CD14-positive monocyte (primary cell): ENCODE results near the gene PCP4L1. TPM values are rescaled to one million over a fixed set of nuclear protein-coding genes. Genes with fewer than 3 reads are reported as not detected.

Experiments
- DNase-seq, 3 donors: peaks; one replicate each; pipeline ENCODE4 v3.0.0-alpha.2; 2011 to 2022
- H2AFZ ChIP-seq: 2 replicates; pipeline ENCODE4 v1.6.0; 2012; ENCODE audit warnings: mild to moderate bottlenecking, low read depth, low read length, inconsistent platforms; ENCODE audit not compliant: insufficient read depth, poor library complexity, severe bottlenecking
- H3K27ac ChIP-seq, 2 donors: 1 replicate in 1 of 2; 2 replicates in 1 of 2; pipeline ENCODE4 v1.5.1; 2012 to 2013; ENCODE audit warnings: low read length in 2 of 2, control low read depth in 1 of 2, inconsistent platforms in 1 of 2, low read depth in 1 of 2, mild to moderate bottlenecking in 1 of 2
- H3K27me3 ChIP-seq, 2 donors: one replicate each; pipeline versions ENCODE4 v1.6.0 to v1.6.1; 2011 to 2013; ENCODE audit warnings: low read length in 2 of 2; ENCODE audit not compliant: control insufficient read depth in 2 of 2, insufficient read depth in 2 of 2
- H3K36me3 ChIP-seq, 2 donors: replicated peaks in 1 of 2; 1 replicate in 1 of 2; 2 replicates in 1 of 2; pipeline versions ENCODE4 v1.5.1 to v1.6.1; 2012 to 2013; ENCODE audit warnings: low read length in 2 of 2, control low read depth in 1 of 2, inconsistent platforms in 1 of 2, mild to moderate bottlenecking in 1 of 2; ENCODE audit not compliant: insufficient read depth in 2 of 2, control insufficient read depth in 1 of 2
- H3K4me1 ChIP-seq, 2 donors: 1 replicate in 1 of 2; 2 replicates in 1 of 2; pipeline versions ENCODE4 v1.5.1 to v1.6.1; 2012 to 2013; ENCODE audit warnings: low read length in 2 of 2, control low read depth in 1 of 2, inconsistent platforms in 1 of 2, mild to moderate bottlenecking in 1 of 2, moderate library complexity in 1 of 2; ENCODE audit not compliant: insufficient read depth in 2 of 2, control insufficient read depth in 1 of 2
- H3K4me2 ChIP-seq: replicated peaks from 2 replicates; pipeline ENCODE3; 2012; ENCODE audit warnings: low read length, moderate library complexity, mild to moderate bottlenecking; ENCODE audit not compliant: poor library complexity, severe bottlenecking; ENCODE audit errors: extremely low read depth
- H3K4me3 ChIP-seq, 3 experiments: fragments of 200-600 bp in 1 of 3; sonication (generic) in 1 of 3; replicated peaks in 1 of 3; 1 replicate in 2 of 3; 2 replicates in 1 of 3; pipeline ENCODE4 v1.5.1; 2011 to 2013; ENCODE audit warnings: low read length in 3 of 3, mild to moderate bottlenecking in 3 of 3, control low read depth in 2 of 3, low read depth in 2 of 3, inconsistent platforms in 1 of 3, moderate library complexity in 1 of 3
- H3K79me2 ChIP-seq: 2 replicates; pipeline ENCODE4 v1.6.0; 2012; ENCODE audit warnings: mild to moderate bottlenecking, control low read depth, inconsistent platforms, low read length, moderate library complexity; ENCODE audit not compliant: insufficient read depth
- H3K9ac ChIP-seq: 2 replicates; pipeline ENCODE4 v1.6.0; 2017; ENCODE audit warnings: low read length, mild to moderate bottlenecking; ENCODE audit not compliant: insufficient read depth, poor library complexity, severe bottlenecking
- H3K9me3 ChIP-seq, 2 donors: replicated peaks in 1 of 2; 1 replicate in 1 of 2; 2 replicates in 1 of 2; pipeline versions ENCODE4 v1.5.1 to v1.6.1; 2012 to 2013; ENCODE audit warnings: low read length in 2 of 2, control low read depth in 1 of 2; ENCODE audit not compliant: control insufficient read depth in 1 of 2, insufficient read depth in 1 of 2
- H4K20me1 ChIP-seq: 2 replicates; pipeline ENCODE4 v1.6.0; 2012; ENCODE audit warnings: mild to moderate bottlenecking, low read length, control low read depth, moderate library complexity; ENCODE audit not compliant: insufficient read depth
- H3K27ac Mint-ChIP-seq, 7 donors: one replicate each; pipeline ENCODE4 v1.8.0; 2020; ENCODE audit warnings: mild to moderate bottlenecking in 7 of 7, mixed read lengths in 7 of 7, moderate library complexity in 6 of 7, inconsistent platforms in 2 of 7
- H3K27me3 Mint-ChIP-seq, 3 donors: one replicate each; pipeline ENCODE4 v1.8.0; 2021 to 2022; ENCODE audit warnings: low read depth in 3 of 3, mild to moderate bottlenecking in 3 of 3, mixed read lengths in 3 of 3, moderate library complexity in 3 of 3, inconsistent platforms in 1 of 3
- H3K36me3 Mint-ChIP-seq, 2 donors: one replicate each; pipeline ENCODE4 v1.8.0; 2020; ENCODE audit warnings: mixed read lengths in 2 of 2, inconsistent platforms in 1 of 2, mild to moderate bottlenecking in 1 of 2
- H3K4me1 Mint-ChIP-seq: one replicate; pipeline ENCODE4 v1.8.0; 2020; ENCODE audit warnings: mild to moderate bottlenecking, mixed read lengths
- H3K4me3 Mint-ChIP-seq, 2 donors: one replicate each; pipeline ENCODE4 v1.8.0; 2020; ENCODE audit warnings: mild to moderate bottlenecking in 2 of 2, mixed read lengths in 2 of 2, moderate library complexity in 1 of 2
- H3K9me3 Mint-ChIP-seq, 7 donors: one replicate each; pipeline ENCODE4 v1.8.0; 2020 to 2022; ENCODE audit warnings: mixed read lengths in 7 of 7, mild to moderate bottlenecking in 6 of 7, moderate library complexity in 6 of 7, inconsistent platforms in 2 of 7
- CTCF ChIP-seq: fragments of 200-600 bp; IDR thresholded peaks from one replicate; pipeline ENCODE4 v1.8.0; 2022; ENCODE audit warnings: antibody characterized with exemption, mild to moderate bottlenecking
- WGBS: methylation state at CpG from one replicate; pipeline ENCODE4 v1.1.5; 2013; ENCODE audit warnings: missing lambda C conversion rate; ENCODE audit not compliant: insufficient coverage; 5-methylcytosine and 5-hydroxymethylcytosine counted together
- intact Hi-C, 2 donors: fragments of 100-400 bp; cut with micrococcal nuclease; formaldehyde crosslinking; loops; one replicate each; pipeline versions ENCODE4 v1.15.0 to v1.15.1; 2023
- polyA plus RNA-seq, 3 donors: library from polyadenylated mRNA; depleted of rRNA in 1 of 3; unstranded in 2 of 3; stranded (reverse) in 1 of 3; fragments of 300-500 nt in 2 of 3; fragments of >200 nt in 1 of 3; fragmentation: Illumina TruSeq in 2 of 3; gene quantifications; 1 replicate in 2 of 3; 2 replicates in 1 of 3; pipeline ENCODE4 v1.2.3, GENCODE V29; 2012 to 2021

The PCP4L1 gene
- polyA plus RNA-seq, 3 donors, result not detected

DNA sequence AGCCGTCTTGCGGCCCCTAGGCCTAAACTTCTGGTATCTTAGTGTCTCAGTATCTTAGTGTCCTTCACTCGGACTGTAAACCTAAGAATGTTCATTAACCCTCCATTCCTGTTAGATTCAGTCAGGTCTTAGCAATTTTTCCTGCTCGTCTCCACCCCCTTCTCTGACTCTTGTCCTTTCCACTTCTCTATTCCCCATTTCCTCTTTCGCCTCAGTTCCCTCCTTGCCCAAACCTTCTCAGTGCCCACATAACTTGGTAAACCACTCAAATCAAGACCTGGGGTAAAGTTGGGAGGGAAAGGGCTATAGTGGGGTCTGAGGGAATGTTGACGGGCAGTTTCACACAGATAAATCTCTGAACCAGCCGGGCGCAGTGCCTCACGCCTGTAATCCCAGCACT, 44.2 kb upstream of the PCP4L1 start:
- Histone ChIP-seq H3K4me2 (peak overlapping the region; percentile 100), H3K27me3 (no peaks in the 10 kb centered on the region), H3K9ac (peak overlapping the region; percentile 97), H3K4me3 (peak overlapping the region; percentile 91 to 98 (median 96)), H3K27ac (peak overlapping the region; percentile 98 to 100), H4K20me1 (peaks cover 30% of the 10 kb centered on the region), H2AFZ (no peak overlapping the region), H3K9me3 (no peaks in the 10 kb centered on the region), H3K36me3 (peaks cover 57 to 61% of the 10 kb centered on the region in 2 donors), H3K4me1 (peaks cover 48 to 57% of the 10 kb centered on the region in 2 donors), H3K79me2 (peaks cover 84% of the 10 kb centered on the region)
- H3K9me3 Mint-ChIP-seq, result no peaks in the 10 kb centered on the region
- WGBS, result 19% methylated on average over 4 of the region's 9 CpGs
- peaks cover 72 to 74% of the 10 kb centered on the region in 2 donors for H3K36me3 Mint-ChIP-seq
- peak overlapping the region; percentile 98 to 100 (median 100) for H3K27ac Mint-ChIP-seq
- TF ChIP-seq CTCF, result no peak
- intact Hi-C loops, result loop anchor here in 1 of 2 donors (5.0 kb wide), 1 partner anchor 78 kb away; no protein-coding TSS in a partner anchor
- peak; percentile 72 to 80 (median 79) for DNase-seq
- H3K4me3 Mint-ChIP-seq, result peak overlapping the region; percentile 99 to 100
- peaks cover 56% of the 10 kb centered on the region for H3K4me1 Mint-ChIP-seq
- peaks cover 0 to 1% (median 0%) of the 10 kb centered on the region in 3 donors for H3K27me3 Mint-ChIP-seq

DNA sequence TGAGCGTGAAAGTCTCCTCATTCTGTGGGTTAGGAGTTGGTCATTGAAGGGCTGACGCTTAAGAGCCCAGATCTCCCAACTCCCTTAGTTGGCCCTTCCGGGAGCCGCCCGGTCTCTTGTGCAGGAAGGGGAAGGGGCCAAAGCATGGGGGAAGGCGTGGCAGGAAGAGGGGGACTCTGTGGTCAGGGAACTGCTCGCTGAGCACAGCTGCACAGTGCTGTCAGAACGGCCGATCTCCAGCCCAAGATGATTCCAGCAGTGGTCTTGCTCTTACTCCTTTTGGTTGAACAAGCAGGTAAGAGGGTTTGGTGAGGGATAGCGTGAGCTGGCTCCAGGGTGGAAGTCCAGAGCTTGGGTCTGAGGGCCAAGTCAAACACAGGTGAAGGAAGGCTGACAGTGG, 43.5 kb upstream of the PCP4L1 start, which contains the start of gene FCER1G:
FCER1G (plus strand) TSS at position 220 of the 400 bp plus-strand sequence; CDS start at position 247, 27 bp downstream.
- peaks cover 72 to 74% of the 10 kb centered on the region in 2 donors for H3K36me3 Mint-ChIP-seq
- Histone ChIP-seq H3K9ac (peak within 1 kb of the TSS; percentile 97), H3K27me3 (no peaks in the 10 kb centered on the region), H3K4me3 (peak within 1 kb of the TSS; percentile 91 to 98 (median 96)), H4K20me1 (peaks cover 37% of the 10 kb centered on the region), H2AFZ (no peak within 1 kb of the TSS), H3K4me1 (peaks cover 45 to 52% of the 10 kb centered on the region in 2 donors), H3K27ac (peak within 1 kb of the TSS; percentile 98 to 100), H3K79me2 (peaks cover 90% of the 10 kb centered on the region), H3K36me3 (peaks cover 59 to 61% of the 10 kb centered on the region in 2 donors), H3K4me2 (peak within 1 kb of the TSS; percentile 100), H3K9me3 (no peaks in the 10 kb centered on the region)
- peak; percentile 91 to 92 (median 92) for DNase-seq
- H3K9me3 Mint-ChIP-seq, result no peaks in the 10 kb centered on the region
- peaks cover 55% of the 10 kb centered on the region for H3K4me1 Mint-ChIP-seq
- WGBS, result 0% methylated on average over 5 of the region's 10 CpGs
- H3K27ac Mint-ChIP-seq, result peak within 1 kb of the TSS; percentile 98 to 100 (median 100)
- H3K27me3 Mint-ChIP-seq, result peaks cover 0 to 1% (median 0%) of the 10 kb centered on the region in 3 donors
- no peak for TF ChIP-seq CTCF
- H3K4me3 Mint-ChIP-seq, result peak within 1 kb of the TSS; percentile 99 to 100
- intact Hi-C loops, result no loop called here
